HUES6 (cell line): ENCODE measurements around the gene FKBP1A.
"Not testable (repeated sequence)": the region's sequence is repeated elsewhere in the genome, so short reads cannot be mapped to it uniquely, and the experiment has no call there.

Experiments
- H3K27ac ChIP-seq: 2 replicates; pipeline ENCODE4 v1.7.0; 2013; ENCODE audit warnings: low read depth, mild to moderate bottlenecking, low read length, inconsistent platforms
- H3K27me3 ChIP-seq: 2 replicates; pipeline ENCODE4 v1.6.1; 2013; ENCODE audit warnings: low read length; ENCODE audit not compliant: control insufficient read depth, insufficient read depth
- H3K36me3 ChIP-seq: 2 replicates; pipeline ENCODE4 v1.6.1; 2013; ENCODE audit warnings: low read length; ENCODE audit not compliant: control insufficient read depth, insufficient read depth
- H3K4me1 ChIP-seq: 2 replicates; pipeline ENCODE4 v1.6.1; 2013; ENCODE audit warnings: low read length; ENCODE audit not compliant: control insufficient read depth, insufficient read depth
- H3K4me3 ChIP-seq: 2 replicates; pipeline ENCODE4 v1.5.1; 2013; ENCODE audit warnings: low read depth, low read length
- H3K9ac ChIP-seq: one replicate; pipeline ENCODE4 v1.6.1; 2013; ENCODE audit warnings: mild to moderate bottlenecking, low read length
- H3K9me3 ChIP-seq: 2 replicates; pipeline ENCODE4 v1.6.1; 2013; ENCODE audit warnings: low read depth, low read length; ENCODE audit not compliant: control insufficient read depth, insufficient read depth

FKBP1A gene

GRCh38 chr20:1415667-1416468 lies 23.0 kb upstream of the FKBP1A start:
- Histone ChIP-seq H3K4me3 (no peak overlapping the region), H3K9ac (no peak overlapping the region), H3K27ac (no peak overlapping the region; the same call in 1 of the 2 replicates), H3K4me1 (peaks cover 5% of the 10 kb centered on the region; the same call in 1 of the 2 replicates), H3K9me3 (peaks cover 21% of the 10 kb centered on the region), H3K36me3 (no peaks in the 10 kb centered on the region), H3K27me3 (no peaks in the 10 kb centered on the region)

GRCh38 chr20:1414982-1415381 lies 22.1 kb upstream of the FKBP1A start:
- Histone ChIP-seq H3K27ac (no peak overlapping the region), H3K27me3 (no peaks in the 10 kb centered on the region), H3K36me3 (no peaks in the 10 kb centered on the region), H3K4me1 (peaks cover 5% of the 10 kb centered on the region; the same call in 1 of the 2 replicates), H3K9me3 (peaks cover 18% of the 10 kb centered on the region), H3K4me3 (no peak overlapping the region), H3K9ac (no peak overlapping the region)

- H3K4me3 ChIP-seq = no peak overlapping the region
Observed at GRCh38 chr20:1405801-1406200, 12.9 kb upstream of the FKBP1A start.

GRCh38 chr20:1403624-1404023 lies 10.8 kb upstream of the FKBP1A start:
- no peak overlapping the region for H3K9ac ChIP-seq
- H3K27me3 ChIP-seq = peaks cover 2% of the 10 kb centered on the region; the same call in 1 of the 2 replicates
- H3K27ac ChIP-seq = no peak overlapping the region

More at GRCh38 chr20:1405801-1406200, 12.9 kb upstream of the FKBP1A start:
- H3K36me3 ChIP-seq = no peaks in the 10 kb centered on the region
- no peak overlapping the region for H3K9ac ChIP-seq
- no peaks in the 10 kb centered on the region for H3K4me1 ChIP-seq
- no peak overlapping the region for H3K27ac ChIP-seq
- no peaks in the 10 kb centered on the region for H3K27me3 ChIP-seq
- H3K9me3 ChIP-seq = no peaks in the 10 kb centered on the region; the same call in 1 of the 2 replicates

GRCh38 chr20:1402149-1402548 lies 9.3 kb upstream of the FKBP1A start:
- H3K4me3 ChIP-seq = no peak overlapping the region
- no peak overlapping the region for H3K27ac ChIP-seq
- H3K9me3 ChIP-seq = no peaks in the 10 kb centered on the region
- no peaks in the 10 kb centered on the region for H3K36me3 ChIP-seq
- no peak overlapping the region for H3K9ac ChIP-seq
- no peaks in the 10 kb centered on the region for H3K4me1 ChIP-seq
- H3K27me3 ChIP-seq = peaks cover 5% of the 10 kb centered on the region

More at GRCh38 chr20:1403624-1404023, 10.8 kb upstream of the FKBP1A start:
- no peak overlapping the region for H3K4me3 ChIP-seq
- no peaks in the 10 kb centered on the region; the same call in 1 of the 2 replicates for H3K9me3 ChIP-seq
- no peaks in the 10 kb centered on the region for H3K4me1 ChIP-seq
- no peaks in the 10 kb centered on the region for H3K36me3 ChIP-seq

- no peaks in the 10 kb centered on the region for H3K9me3 ChIP-seq
- no peaks in the 10 kb centered on the region for H3K36me3 ChIP-seq
- no peaks in the 10 kb centered on the region for H3K4me1 ChIP-seq
- no peak overlapping the region for H3K27ac ChIP-seq
- peaks cover 12% of the 10 kb centered on the region for H3K27me3 ChIP-seq
- no peak overlapping the region for H3K9ac ChIP-seq
- no peak overlapping the region for H3K4me3 ChIP-seq
Observed at GRCh38 chr20:1401451-1401907, 8.6 kb upstream of the FKBP1A start.

GRCh38 chr20:1399678-1400366 lies 7.0 kb upstream of the FKBP1A start:
- not testable (repeated sequence) for H3K27ac ChIP-seq, H3K9ac ChIP-seq

GRCh38 chr20:1398185-1398584 lies 5.3 kb upstream of the FKBP1A start:
- H3K9me3 ChIP-seq, H3K4me1 ChIP-seq, H3K9ac ChIP-seq, H3K27ac ChIP-seq, H3K4me3 ChIP-seq, H3K36me3 ChIP-seq: not testable (repeated sequence)
- peaks cover 35% of the 10 kb centered on the region for H3K27me3 ChIP-seq

More at GRCh38 chr20:1399678-1400366, 7.0 kb upstream of the FKBP1A start:
- peaks cover 28% of the 10 kb centered on the region for H3K27me3 ChIP-seq
- not testable (repeated sequence) for H3K36me3 ChIP-seq, H3K4me1 ChIP-seq, H3K9me3 ChIP-seq, H3K4me3 ChIP-seq

- H3K36me3 ChIP-seq = no peaks in the 10 kb centered on the region
- H3K9me3 ChIP-seq = no peaks in the 10 kb centered on the region
- no peak overlapping the region for H3K9ac ChIP-seq
- H3K4me3 ChIP-seq = no peak overlapping the region
- H3K27me3 ChIP-seq = peaks cover 35% of the 10 kb centered on the region
- no peaks in the 10 kb centered on the region for H3K4me1 ChIP-seq
- no peak overlapping the region for H3K27ac ChIP-seq
Observed at GRCh38 chr20:1397710-1398109, 4.9 kb upstream of the FKBP1A start.

GRCh38 chr20:1396702-1397101 lies 3.8 kb upstream of the FKBP1A start:
- Histone ChIP-seq H3K36me3 (no peaks in the 10 kb centered on the region), H3K4me1 (peaks cover 2% of the 10 kb centered on the region), H3K4me3 (no peak overlapping the region), H3K9ac (no peak overlapping the region), H3K9me3 (no peaks in the 10 kb centered on the region), H3K27ac (no peak overlapping the region), H3K27me3 (peaks cover 35% of the 10 kb centered on the region)

- Histone ChIP-seq H3K4me3 (no peak overlapping the region), H3K9me3 (no peaks in the 10 kb centered on the region), H3K4me1 (peaks cover 7% of the 10 kb centered on the region), H3K27me3 (peaks cover 35% of the 10 kb centered on the region), H3K36me3 (no peaks in the 10 kb centered on the region), H3K9ac (no peak overlapping the region), H3K27ac (no peak overlapping the region)
Observed at GRCh38 chr20:1396264-1396663, 3.4 kb upstream of the FKBP1A start.
